Spleen (tissue), 11 donors: ENCODE data around the gene TMEM115. TPM values are rescaled to one million over a fixed set of nuclear protein-coding genes. Genes with fewer than 3 reads are reported as not detected.

Source experiments
- DNase-seq: peaks from one replicate; pipeline ENCODE4 v3.0.0-alpha.2; 2020
- H3K27ac ChIP-seq, 8 donors: fragments of 200-600 bp; sonication (generic) in 7 of 8; 1 replicate in 4 of 8; 2 replicates in 4 of 8; pipeline versions ENCODE4 v1.5.0 to v1.8.0; 2016 to 2021; ENCODE audit warnings: inconsistent platforms in 4 of 8, mild to moderate bottlenecking in 4 of 8, moderate library complexity in 1 of 8
- H3K27me3 ChIP-seq, 7 donors: fragments of 200-600 bp; sonication (generic) in 6 of 7; replicated peaks in 1 of 7; 1 replicate in 4 of 7; 2 replicates in 3 of 7; pipeline versions ENCODE4 v1.5.0 to v1.8.0; 2016 to 2021; ENCODE audit warnings: inconsistent platforms in 3 of 7, mild to moderate bottlenecking in 1 of 7
- H3K36me3 ChIP-seq, 6 donors: fragments of 200-600 bp; sonication (generic) in 5 of 6; 1 replicate in 4 of 6; 2 replicates in 2 of 6; pipeline versions ENCODE4 v1.5.0 to v1.8.0; 2016 to 2021; ENCODE audit warnings: inconsistent platforms in 2 of 6
- H3K4me1 ChIP-seq, 6 donors: fragments of 200-600 bp; sonication (generic) in 5 of 6; 1 replicate in 3 of 6; 2 replicates in 3 of 6; pipeline versions ENCODE4 v1.5.0 to v1.8.0; 2016 to 2021; ENCODE audit warnings: inconsistent platforms in 3 of 6
- H3K4me3 ChIP-seq, 8 donors: fragments of 200-600 bp; sonication (generic) in 7 of 8; 1 replicate in 4 of 8; 2 replicates in 4 of 8; pipeline versions ENCODE4 v1.5.0 to v1.8.0; 2016 to 2021; ENCODE audit warnings: inconsistent platforms in 4 of 8, mild to moderate bottlenecking in 4 of 8, moderate library complexity in 2 of 8
- H3K9me3 ChIP-seq, 8 donors: fragments of 200-600 bp; sonication (generic) in 7 of 8; 1 replicate in 4 of 8; 2 replicates in 4 of 8; pipeline versions ENCODE4 v1.5.0 to v1.8.0; 2016 to 2021; ENCODE audit warnings: inconsistent platforms in 4 of 8
- POLR2A ChIP-seq, 3 donors: fragments of 450-650 bp; IDR thresholded peaks; one replicate each; pipeline ENCODE4 v1.5.1; 2017; ENCODE audit warnings: antibody characterized with exemption in 3 of 3, mild to moderate bottlenecking in 1 of 3
- POLR2AphosphoS5 ChIP-seq, 3 donors: sonication (generic); formaldehyde crosslinking; IDR thresholded peaks; one replicate each; pipeline ENCODE4 v1.5.1; 2017; ENCODE audit warnings: antibody characterized with exemption in 3 of 3
- WGBS, 5 donors: extraction: QIAGEN DNeasy Blood & Tissue Kit in 3 of 5; methylation state at CpG; one replicate each; pipeline versions ENCODE4 v1.1.5 to v1.1.7; 2013 to 2018; 5-methylcytosine and 5-hydroxymethylcytosine counted together
- intact Hi-C: fragments of 100-400 bp; cut with DNase I; formaldehyde crosslinking; loops from one replicate; pipeline ENCODE4 v1.15.0; 2023; ENCODE audit warnings: low total_unique reads
- polyA plus RNA-seq, 3 donors: library from polyadenylated mRNA; stranded (reverse); fragments of 200-250 nt; gene quantifications; one replicate each; pipeline ENCODE4 v1.2.1, GENCODE V29; 2013
- total RNA-seq, 7 donors: library from RNA; depleted of rRNA in 3 of 7; stranded (reverse); fragments of >200 nt in 3 of 7; fragmentation: NEBNext Ultra II Directional in 4 of 7; extraction: Animal tissue kit (Norgen Biotek cat#: 25700) in 4 of 7; gene quantifications; one replicate each; pipeline versions ENCODE4 v1.1.0 to v1.2.1, GENCODE V29; 2016 to 2021
- TF ChIP-seq, protein P1 (sequence below), 11 experiments: fragments of 200-600 bp in 7 of 11; fragments of 450-650 bp in 4 of 11; sonication (generic) in 4 of 11; IDR thresholded peaks in 8 of 11; conservative IDR thresholded peaks in 3 of 11; 1 replicate in 7 of 11; 2 replicates in 4 of 11; pipeline versions ENCODE4 v1.4.0 to v1.8.0; 2016 to 2021; ENCODE audit warnings: antibody characterized with exemption in 11 of 11, inconsistent platforms in 4 of 11, mild to moderate bottlenecking in 1 of 11
- donor health status: healthy with polysubstance abuse.
- donor health status: DM: no; HTN: no; CAD: no; lungs with moderate emphysema.
- donor health status: DM: no; HTN: no; CAD: no.
- donor health status: Bipolar disorder and iron deficiency.
- donor health status: healthy.
- donor health status: DM: no; HTN: no; CAD: no.
- donor health status: DM: yes; HTN: yes; CAD: no.

The TMEM115 gene
- total and polyA plus RNA-seq, 10 donors, result 14.0 to 49.2 (median 28.9) TPM

- TF ChIP-seq POLR2A (IDR thresholded peaks at IDR 0.05) (no peak), POLR2AphosphoS5 (IDR thresholded peaks at IDR 0.05) (no peak)
- TF ChIP-seq, protein P1, sequence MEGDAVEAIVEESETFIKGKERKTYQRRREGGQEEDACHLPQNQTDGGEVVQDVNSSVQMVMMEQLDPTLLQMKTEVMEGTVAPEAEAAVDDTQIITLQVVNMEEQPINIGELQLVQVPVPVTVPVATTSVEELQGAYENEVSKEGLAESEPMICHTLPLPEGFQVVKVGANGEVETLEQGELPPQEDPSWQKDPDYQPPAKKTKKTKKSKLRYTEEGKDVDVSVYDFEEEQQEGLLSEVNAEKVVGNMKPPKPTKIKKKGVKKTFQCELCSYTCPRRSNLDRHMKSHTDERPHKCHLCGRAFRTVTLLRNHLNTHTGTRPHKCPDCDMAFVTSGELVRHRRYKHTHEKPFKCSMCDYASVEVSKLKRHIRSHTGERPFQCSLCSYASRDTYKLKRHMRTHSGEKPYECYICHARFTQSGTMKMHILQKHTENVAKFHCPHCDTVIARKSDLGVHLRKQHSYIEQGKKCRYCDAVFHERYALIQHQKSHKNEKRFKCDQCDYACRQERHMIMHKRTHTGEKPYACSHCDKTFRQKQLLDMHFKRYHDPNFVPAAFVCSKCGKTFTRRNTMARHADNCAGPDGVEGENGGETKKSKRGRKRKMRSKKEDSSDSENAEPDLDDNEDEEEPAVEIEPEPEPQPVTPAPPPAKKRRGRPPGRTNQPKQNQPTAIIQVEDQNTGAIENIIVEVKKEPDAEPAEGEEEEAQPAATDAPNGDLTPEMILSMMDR (IDR thresholded peaks at IDR 0.05 in 8 of 11, conservative IDR thresholded peaks at IDR 0.05 in 3 of 11), result no peak
- H3K27me3 ChIP-seq, result no peaks in the 10 kb centered on the region
- no peak for DNase-seq
- H3K4me1 ChIP-seq, result peaks cover 34 to 84% (median 64%) of the 10 kb centered on the region in 6 donors
- H3K9me3 ChIP-seq, result no peaks in the 10 kb centered on the region
- H3K27ac ChIP-seq, result peak overlapping the region in 5 of 8 donors; percentile 4 to 92 (median 90)
- peaks cover 0 to 71% (median 40%) of the 10 kb centered on the region in 6 donors for H3K36me3 ChIP-seq
- WGBS, 5 donors, result 51 to 75% (median 57%) methylated on average over 4 to 5 of the region's 5 CpGs
- intact Hi-C loops, result no loop called here
- H3K4me3 ChIP-seq, result peak overlapping the region in 6 of 8 donors; percentile 2 to 97 (median 83)
These were observed 2.8 kb downstream of the TMEM115 start for GRCh38 chr3:50356553-50356952.

- H3K4me1 ChIP-seq, result peaks cover 39 to 89% (median 70%) of the 10 kb centered on the region in 6 donors
- intact Hi-C loops, result no loop called here
These were observed 3.3 kb downstream of the TMEM115 start for GRCh38 chr3:50355829-50356552.

DNA sequence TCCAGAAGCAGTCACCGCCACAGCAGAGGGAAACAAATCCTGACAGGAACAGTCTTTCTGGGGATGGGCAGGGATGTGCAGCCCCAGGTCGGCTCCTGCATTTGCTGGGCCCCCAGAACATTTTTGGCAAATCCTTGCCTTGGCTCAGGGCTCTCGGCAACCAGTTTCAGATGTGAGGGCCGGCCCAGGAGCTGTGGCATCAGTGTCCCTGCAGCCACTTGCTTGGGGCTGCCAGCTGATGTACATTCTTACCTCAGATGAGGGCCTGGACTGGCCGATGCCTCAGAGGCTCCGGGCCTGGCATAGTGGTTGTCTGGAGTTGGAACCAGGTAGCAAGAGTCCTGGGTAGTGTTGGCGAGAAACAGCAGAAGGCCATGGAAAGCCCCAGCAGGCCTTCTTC lies 4.5 kb downstream of the TMEM115 start:
- no peak for DNase-seq
- Histone ChIP-seq H3K9me3 (no peaks in the 10 kb centered on the region), H3K36me3 (peaks cover 0 to 72% (median 40%) of the 10 kb centered on the region in 6 donors), H3K27ac (peak overlapping the region in 1 of 8 donors; percentile 91), H3K4me1 (peaks cover 39 to 96% (median 78%) of the 10 kb centered on the region in 6 donors), H3K27me3 (no peaks in the 10 kb centered on the region), H3K4me3 (no peak overlapping the region)
- intact Hi-C loops, result no loop called here
- 87 to 97% (median 94%) methylated on average over 5 to 7 of the region's 7 CpGs for WGBS, 5 donors
- TF ChIP-seq POLR2AphosphoS5 (IDR thresholded peaks at IDR 0.05), result peak in 1 of 3 donors; percentile 35
- TF ChIP-seq, protein P1 (IDR thresholded peaks at IDR 0.05 in 8 of 11, conservative IDR thresholded peaks at IDR 0.05 in 3 of 11), result no peak
- TF ChIP-seq POLR2A (IDR thresholded peaks at IDR 0.05), result no peak

More at GRCh38 chr3:50355829-50356552, 3.3 kb downstream of the TMEM115 start:
- 65 to 77% (median 72%) methylated on average over 5 of the region's 5 CpGs for WGBS, 5 donors
- Histone ChIP-seq H3K9me3 (no peaks in the 10 kb centered on the region), H3K36me3 (peaks cover 0 to 72% (median 40%) of the 10 kb centered on the region in 6 donors), H3K27ac (peak overlapping the region in 5 of 8 donors; percentile 4 to 92 (median 90)), H3K27me3 (no peaks in the 10 kb centered on the region), H3K4me3 (peak overlapping the region in 5 of 8 donors; percentile 2 to 97 (median 83))
- no peak for DNase-seq
- TF ChIP-seq, protein P1 (IDR thresholded peaks at IDR 0.05 in 8 of 11, conservative IDR thresholded peaks at IDR 0.05 in 3 of 11), result no peak
- TF ChIP-seq POLR2A (IDR thresholded peaks at IDR 0.05) (no peak), POLR2AphosphoS5 (IDR thresholded peaks at IDR 0.05) (no peak)

DNA sequence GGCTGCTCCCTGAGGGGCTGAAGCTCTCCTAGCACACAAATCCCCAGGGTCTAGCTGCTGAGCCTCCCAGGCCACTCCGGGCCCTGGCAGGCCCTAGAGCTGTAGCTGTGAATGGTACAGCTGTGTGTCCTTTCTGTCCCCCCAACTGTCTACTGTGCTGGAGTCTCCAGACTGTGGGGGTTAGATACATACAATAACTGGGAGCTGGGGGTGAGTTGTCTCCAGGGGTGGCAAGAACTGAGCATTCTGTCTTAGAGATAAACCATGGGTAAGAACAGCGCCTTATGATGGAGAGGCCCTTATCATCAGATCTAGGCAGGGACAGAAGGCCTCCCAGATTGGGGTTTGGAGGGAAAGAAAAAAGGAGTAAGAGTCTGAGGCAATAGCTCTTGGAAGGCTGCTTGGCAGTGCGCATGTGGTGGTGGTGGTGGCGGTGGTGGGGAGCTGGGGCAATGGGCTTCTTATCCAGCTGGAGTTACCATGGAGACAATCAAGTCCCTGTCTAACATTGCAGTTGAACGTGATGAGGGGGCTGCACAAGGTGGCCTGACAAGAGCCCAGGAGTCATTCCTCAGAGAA lies 5.0 kb downstream of the TMEM115 start:
- no peak overlapping the region for H3K27ac ChIP-seq
- TF ChIP-seq POLR2AphosphoS5 (IDR thresholded peaks at IDR 0.05) (no peak), POLR2A (IDR thresholded peaks at IDR 0.05) (no peak)
- TF ChIP-seq, protein P1 (IDR thresholded peaks at IDR 0.05 in 8 of 11, conservative IDR thresholded peaks at IDR 0.05 in 3 of 11), result no peak
- peaks cover 39 to 98% (median 80%) of the 10 kb centered on the region in 6 donors for H3K4me1 ChIP-seq
- no peak overlapping the region for H3K4me3 ChIP-seq
- no peaks in the 10 kb centered on the region for H3K9me3 ChIP-seq
- WGBS, 5 donors, result 84 to 93% (median 90%) methylated on average over 5 of the region's 5 CpGs
- H3K36me3 ChIP-seq, result peaks cover 0 to 75% (median 40%) of the 10 kb centered on the region in 6 donors
- no peak for DNase-seq
- no peaks in the 10 kb centered on the region for H3K27me3 ChIP-seq
- intact Hi-C loops, result no loop called here
